GM21423 (cell line): ENCODE data around the gene FGF13.

Experiments
- ATAC-seq: cut with Tn5 transposase; IDR thresholded peaks from one replicate; pipeline ENCODE4 v1.9.1; 2021; ENCODE audit warnings: mild to moderate bottlenecking, moderate library complexity; ENCODE audit not compliant: unreplicated experiment

The FGF13 gene

GRCh38 chrX:138711399-138712347, at the start of gene FGF13:
FGF13 (minus strand) TSS chrX:138711717; CDS start chrX:138711003, 714 bp downstream.
- no peak for ATAC-seq

- no peak for ATAC-seq
Observed at GRCh38 chrX:138759217-138759943, 47.9 kb upstream of the FGF13 start.

GRCh38 chrX:138756234-138756633, 44.7 kb upstream of the FGF13 start:
- ATAC-seq = no peak

- no peak for ATAC-seq
Observed at GRCh38 chrX:138754861-138755260, 43.3 kb upstream of the FGF13 start.

GRCh38 chrX:138748480-138748879, 37.0 kb upstream of the FGF13 start:
- ATAC-seq = no peak

- no peak for ATAC-seq
Observed at GRCh38 chrX:138745196-138745595, 33.7 kb upstream of the FGF13 start.

GRCh38 chrX:138742217-138742616, 30.7 kb upstream of the FGF13 start:
- no peak for ATAC-seq

- ATAC-seq = no peak
Observed at GRCh38 chrX:138740341-138740740, 28.8 kb upstream of the FGF13 start.

GRCh38 chrX:138723301-138723700, 11.8 kb upstream of the FGF13 start:
- no peak for ATAC-seq

GRCh38 chrX:138719396-138719795, 7.9 kb upstream of the FGF13 start:
- no peak for ATAC-seq

- no peak for ATAC-seq
Observed at GRCh38 chrX:138718941-138719340, 7.4 kb upstream of the FGF13 start.

- ATAC-seq = no peak
Observed at GRCh38 chrX:138710866-138711341, 613 bp downstream of the FGF13 start.

- ATAC-seq = no peak
Observed at GRCh38 chrX:138709886-138710791, 1.4 kb downstream of the FGF13 start.

GRCh38 chrX:138708268-138708667, 3.2 kb downstream of the FGF13 start:
- ATAC-seq = no peak

GRCh38 chrX:138704596-138704995, 6.9 kb downstream of the FGF13 start:
- ATAC-seq = no peak

- ATAC-seq = no peak
Observed at GRCh38 chrX:138704101-138704500, 7.4 kb downstream of the FGF13 start.

GRCh38 chrX:138692591-138692990, 18.9 kb downstream of the FGF13 start:
- ATAC-seq = no peak

- no peak for ATAC-seq
Observed at GRCh38 chrX:138691186-138691585, 20.3 kb downstream of the FGF13 start.

- ATAC-seq = no peak
Observed at GRCh38 chrX:138690591-138690990, 20.9 kb downstream of the FGF13 start.

- no peak for ATAC-seq
Observed at GRCh38 chrX:138683600-138683999, 27.9 kb downstream of the FGF13 start.

GRCh38 chrX:138669693-138670092, 41.8 kb downstream of the FGF13 start:
- ATAC-seq = no peak
